ENCODE results near the gene CUX1.

- TF ChIP-seq REST (IDR thresholded peaks at IDR 0.05; ENCODE audit: low read depth, low read length), result no peak
- TF ChIP-seq CREM (IDR thresholded peaks at IDR 0.05; ENCODE audit: low read depth), result no peak
- no peak for TF ChIP-seq POLR2A (IDR thresholded peaks at IDR 0.05; ENCODE audit: low read depth, low read length)
- TF ChIP-seq CTCF (IDR thresholded peaks at IDR 0.05 in 2 of 3, conservative IDR thresholded peaks at IDR 0.05 in 1 of 3; ENCODE audit: control insufficient read depth in 2 of 3, extremely low read depth in 1 of 3, insufficient read depth in 1 of 3, low read depth in 3 of 3, low read length in 3 of 3), result no peak
- no peak for TF ChIP-seq ZNF274 (IDR thresholded peaks at IDR 0.05; ENCODE audit: insufficient read depth, insufficient read length)
- TF ChIP-seq EP300 (IDR thresholded peaks at IDR 0.05; ENCODE audit: borderline replicate concordance in 1 of 2, control insufficient read depth in 1 of 2, low read depth in 2 of 2, low read length in 2 of 2), result no peak
- TF ChIP-seq TCF3 (IDR thresholded peaks at IDR 0.05; ENCODE audit: borderline replicate concordance, insufficient read depth, low read depth, low read length), result no peak
Measured at GRCh38 chr7:101803203-101804087, 14.0 kb upstream of the CUX1 start.
